ENCODE results near the gene COPZ2. TPM values are rescaled to one million over a fixed set of nuclear protein-coding genes. Genes with fewer than 3 reads are reported as not detected.

The COPZ2 gene
- total RNA-seq, 2 donors from 2014 or later = 4.3 to 9.9 TPM

- Histone ChIP-seq H3K4me3 (no peak overlapping the region), H3K9me3 (no peaks in the 10 kb centered on the region), H3K27me3 (peaks cover 15% of the 10 kb centered on the region), H3K27ac (no peak overlapping the region), H3K4me1 (peaks cover 5% of the 10 kb centered on the region), H3K9ac (ENCODE audit: low read depth in 2 of 2, low read length in 2 of 2) (no peak overlapping the region), H3K36me3 (no peaks in the 10 kb centered on the region)
- intact Hi-C loops (cut with DNase I) = no loop called here
- TF ChIP-seq, protein P1, sequence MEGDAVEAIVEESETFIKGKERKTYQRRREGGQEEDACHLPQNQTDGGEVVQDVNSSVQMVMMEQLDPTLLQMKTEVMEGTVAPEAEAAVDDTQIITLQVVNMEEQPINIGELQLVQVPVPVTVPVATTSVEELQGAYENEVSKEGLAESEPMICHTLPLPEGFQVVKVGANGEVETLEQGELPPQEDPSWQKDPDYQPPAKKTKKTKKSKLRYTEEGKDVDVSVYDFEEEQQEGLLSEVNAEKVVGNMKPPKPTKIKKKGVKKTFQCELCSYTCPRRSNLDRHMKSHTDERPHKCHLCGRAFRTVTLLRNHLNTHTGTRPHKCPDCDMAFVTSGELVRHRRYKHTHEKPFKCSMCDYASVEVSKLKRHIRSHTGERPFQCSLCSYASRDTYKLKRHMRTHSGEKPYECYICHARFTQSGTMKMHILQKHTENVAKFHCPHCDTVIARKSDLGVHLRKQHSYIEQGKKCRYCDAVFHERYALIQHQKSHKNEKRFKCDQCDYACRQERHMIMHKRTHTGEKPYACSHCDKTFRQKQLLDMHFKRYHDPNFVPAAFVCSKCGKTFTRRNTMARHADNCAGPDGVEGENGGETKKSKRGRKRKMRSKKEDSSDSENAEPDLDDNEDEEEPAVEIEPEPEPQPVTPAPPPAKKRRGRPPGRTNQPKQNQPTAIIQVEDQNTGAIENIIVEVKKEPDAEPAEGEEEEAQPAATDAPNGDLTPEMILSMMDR (IDR thresholded peaks at IDR 0.05) = no peak
- no peak for DNase-seq
Measured at GRCh38 chr17:48012654-48013053, 24.9 kb downstream of the COPZ2 start.

GRCh38 chr17:48012151-48012520 lies 25.5 kb downstream of the COPZ2 start:
- Histone ChIP-seq H3K27me3 (peaks cover 15% of the 10 kb centered on the region), H3K9ac (ENCODE audit: low read depth in 2 of 2, low read length in 2 of 2) (peak overlapping the region in 1 of 2 donors; percentile 30), H3K27ac (no peak overlapping the region), H3K4me3 (peak overlapping the region; percentile 21), H3K4me1 (peaks cover 5% of the 10 kb centered on the region), H3K36me3 (no peaks in the 10 kb centered on the region), H3K9me3 (no peaks in the 10 kb centered on the region)
- no peak for DNase-seq
- TF ChIP-seq, protein P1 (IDR thresholded peaks at IDR 0.05) = no peak
- intact Hi-C loops (cut with DNase I) = no loop called here

DNA sequence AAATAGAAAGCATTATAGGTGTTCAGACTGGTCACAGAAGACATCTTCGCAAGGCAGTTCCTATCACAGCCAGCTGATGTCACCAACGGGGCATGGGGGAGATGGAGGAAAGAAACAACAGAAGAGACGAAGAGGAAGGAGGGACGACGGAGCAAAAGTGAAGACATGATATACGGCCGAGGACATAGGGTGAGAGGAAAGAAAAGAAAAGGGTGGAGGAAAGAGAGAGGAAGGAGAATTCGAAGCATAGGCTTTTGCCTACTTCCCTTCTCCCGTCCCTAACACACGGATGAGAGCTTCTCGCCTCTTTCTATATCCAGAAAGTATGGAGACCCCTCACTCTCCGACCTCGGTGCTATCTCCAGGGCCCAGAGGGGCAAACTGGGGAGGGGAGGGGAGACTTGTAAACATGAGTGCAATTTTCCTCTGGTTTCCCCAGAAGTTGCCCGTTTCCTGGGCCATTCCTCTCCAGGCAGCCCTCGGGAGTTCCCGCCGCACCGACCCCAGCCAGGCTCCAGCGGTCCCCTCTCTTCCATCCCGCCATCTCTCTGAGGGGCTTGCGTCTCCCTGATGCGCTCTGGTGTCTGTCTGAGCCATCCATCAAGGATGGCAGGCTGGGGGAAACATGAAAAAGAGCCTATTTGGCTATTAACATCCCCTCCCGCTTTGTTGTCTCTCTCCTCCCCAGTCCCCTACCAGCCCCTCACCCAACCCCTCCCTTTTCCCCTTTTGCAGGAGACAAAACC lies 26.0 kb downstream of the COPZ2 start:
- no peak for DNase-seq
- Histone ChIP-seq H3K27me3 (peaks cover 15% of the 10 kb centered on the region), H3K27ac (no peak overlapping the region), H3K4me1 (peaks cover 5% of the 10 kb centered on the region), H3K9me3 (no peaks in the 10 kb centered on the region), H3K9ac (ENCODE audit: low read depth in 2 of 2, low read length in 2 of 2) (peak overlapping the region in 1 of 2 donors; percentile 30), H3K4me3 (peak overlapping the region; percentile 21), H3K36me3 (no peaks in the 10 kb centered on the region)
- intact Hi-C loops (cut with DNase I) = no loop called here
- TF ChIP-seq, protein P1 (IDR thresholded peaks at IDR 0.05) = peak; percentile 27

DNA sequence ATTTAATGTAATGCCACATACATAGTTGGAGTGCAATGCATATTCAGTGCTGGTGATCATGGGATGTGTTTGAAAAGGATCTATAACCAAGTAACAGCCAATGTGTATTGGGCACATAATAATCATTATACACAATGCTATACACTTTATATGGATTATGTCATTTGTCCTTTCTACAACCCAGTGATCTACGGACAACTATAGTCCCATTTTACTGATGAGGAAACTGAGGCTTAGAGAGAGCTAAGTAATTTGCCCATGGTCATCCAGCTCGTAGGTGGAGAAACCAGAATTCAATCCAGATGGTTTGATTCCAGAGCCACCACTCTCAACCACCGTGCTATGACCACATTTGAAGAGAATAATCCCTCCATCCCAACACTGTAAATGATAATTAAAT lies 27.4 kb downstream of the COPZ2 start:
- H3K27me3 ChIP-seq = peaks cover 15% of the 10 kb centered on the region
- intact Hi-C loops (cut with DNase I) = no loop called here
- TF ChIP-seq, protein P1 (IDR thresholded peaks at IDR 0.05) = no peak
- no peak for DNase-seq
- no peak overlapping the region for H3K9ac ChIP-seq (ENCODE audit: low read depth in 2 of 2, low read length in 2 of 2)
- no peak overlapping the region for H3K4me3 ChIP-seq
- H3K4me1 ChIP-seq = peaks cover 5% of the 10 kb centered on the region
- H3K9me3 ChIP-seq = no peaks in the 10 kb centered on the region
- H3K27ac ChIP-seq = no peak overlapping the region
- no peaks in the 10 kb centered on the region for H3K36me3 ChIP-seq

- peaks cover 10% of the 10 kb centered on the region for H3K27me3 ChIP-seq
- intact Hi-C loops (cut with DNase I) = no loop called here
- H3K9ac ChIP-seq (ENCODE audit: low read depth in 2 of 2, low read length in 2 of 2) = no peak overlapping the region
- no peak overlapping the region for H3K4me3 ChIP-seq
- no peak for DNase-seq
- TF ChIP-seq, protein P1 (IDR thresholded peaks at IDR 0.05) = no peak
- no peaks in the 10 kb centered on the region for H3K36me3 ChIP-seq
- H3K27ac ChIP-seq = no peak overlapping the region
- peaks cover 5% of the 10 kb centered on the region for H3K4me1 ChIP-seq
- H3K9me3 ChIP-seq = no peaks in the 10 kb centered on the region
Measured at GRCh38 chr17:48006936-48007709, 30.5 kb downstream of the COPZ2 start.

All from colonic mucosa (tissue), 4 donors.